Panc1 (cell line): Measurements from ENCODE around the gene POLR3K. TPM values are rescaled to one million over a fixed set of nuclear protein-coding genes. Genes with fewer than 3 reads are reported as not detected.

Experiments used
- ATAC-seq: fragments of 200-7000 bp; cut with Tn5 transposase; 2 replicates; pipeline ENCODE4 v1.9.1; 2020; ENCODE audit warnings: mild to moderate bottlenecking, moderate library complexity
- BruUV-seq: library from RNA; stranded (reverse); fragments of 400-500 nt; replicated peaks from 2 replicates; lab custom pipeline; 2021; lab: Mats Ljungman, UMichigan
- CTCF ChIA-PET: fragments of 300-600 bp; sonication (Branson Sonifier 250); formaldehyde crosslinking; loops from one replicate; lab custom pipeline; 2022; ENCODE audit warnings: antibody characterized with exemption; lab: Charles Lee
- POLR2A ChIA-PET: fragments of 300-600 bp; sonication (Branson Sonifier 250); formaldehyde crosslinking; loops from one replicate; lab custom pipeline; 2022; ENCODE audit warnings: antibody characterized with exemption; lab: Charles Lee
- DNase-seq: peaks from one replicate; pipeline ENCODE4 v3.0.0-alpha.2; 2010; ENCODE audit warnings: low read depth, low spot score
- H3K27ac ChIP-seq: 2 replicates; pipeline ENCODE4 v1.5.1; 2011; ENCODE audit warnings: mild to moderate bottlenecking, low read length, inconsistent platforms
- H3K27me3 ChIP-seq: fragments of 200-500 bp; sonication (Bioruptor generic); 2 replicates; pipeline ENCODE4 v1.6.0; 2014; ENCODE audit warnings: low read length, inconsistent platforms; ENCODE audit not compliant: control insufficient read depth, insufficient read depth
- H3K36me3 ChIP-seq: fragments of 200-500 bp; sonication (Bioruptor generic); 2 replicates; pipeline ENCODE4 v1.5.1; 2014; ENCODE audit warnings: inconsistent platforms, mild to moderate bottlenecking, low read length, moderate library complexity; ENCODE audit not compliant: control insufficient read depth, insufficient read depth
- H3K4me1 ChIP-seq: 2 replicates; pipeline ENCODE4 v1.5.1; 2011; ENCODE audit warnings: inconsistent platforms, mild to moderate bottlenecking, low read length, moderate library complexity; ENCODE audit not compliant: control insufficient read depth, insufficient read depth
- H3K4me3 ChIP-seq, 2 experiments: 2 replicates each; pipeline ENCODE4 v1.5.1; 2011 to 2012; ENCODE audit warnings: low read depth in 2 of 2, low read length in 2 of 2, mild to moderate bottlenecking in 2 of 2, inconsistent platforms in 1 of 2, moderate library complexity in 1 of 2
- H3K9me3 ChIP-seq: fragments of 200-500 bp; sonication (Bioruptor generic); 2 replicates; pipeline ENCODE4 v1.5.1; 2014; ENCODE audit warnings: low read depth, mild to moderate bottlenecking, inconsistent platforms, low read length, moderate library complexity; ENCODE audit not compliant: control insufficient read depth, insufficient read depth
- CTCF ChIP-seq: fragments of 450-650 bp; IDR thresholded peaks from 2 replicates; pipeline ENCODE4 v1.5.1; 2017; ENCODE audit warnings: mild to moderate bottlenecking
- POLR2AphosphoS5 ChIP-seq: IDR thresholded peaks from 2 replicates; pipeline ENCODE4 v1.6.1; 2012; ENCODE audit warnings: mild to moderate bottlenecking, low read depth, low read length, moderate library complexity
- REST ChIP-seq, 2 experiments: IDR thresholded peaks; 2 replicates each; pipeline ENCODE4 v1.6.1; 2011 to 2012; ENCODE audit warnings: low read depth in 2 of 2, control low read depth in 1 of 2, low read length in 1 of 2, mild to moderate bottlenecking in 1 of 2, moderate library complexity in 1 of 2; ENCODE audit not compliant: insufficient read depth in 1 of 2
- SIN3A ChIP-seq: IDR thresholded peaks from 2 replicates; pipeline ENCODE4 v1.6.1; 2012; ENCODE audit warnings: low read depth, mild to moderate bottlenecking, low read length, moderate library complexity, borderline replicate concordance; ENCODE audit not compliant: insufficient read depth
- TCF7L2 ChIP-seq: IDR thresholded peaks from 2 replicates; pipeline ENCODE4 v1.6.1; 2011; ENCODE audit warnings: mild to moderate bottlenecking, low read depth, low read length, inconsistent platforms
- in situ Hi-C: cut with HindIII; loops from 2 replicates; pipeline ENCODE4 v1.10.0; 2016; ENCODE audit warnings: low sequenced_read_pairs, low pct_unique_long_range_greater_than_20kb
- intact Hi-C: fragments of 100-400 bp; cut with micrococcal nuclease; formaldehyde crosslinking; loops from one replicate; pipeline ENCODE4 v1.10.0; 2022; ENCODE audit not compliant: unreplicated experiment
- total RNA-seq: library from RNA; stranded (reverse); gene quantifications from one replicate; pipeline ENCODE4 v1.2.1, GENCODE V29; 2021; ENCODE audit not compliant: unreplicated experiment

Gene POLR3K
- total RNA-seq, 1 experiment from 2014 or later, result 35.7 TPM

GRCh38 chr16:83781-84615 lies 30.6 kb upstream of the POLR3K start:
- POLR2A ChIA-PET, result no interaction called here
- CTCF ChIA-PET, result interaction anchor here (1.0 to 2.3 kb wide), 2 partner anchors 9 to 18 kb away, joined by 3 to 8 read pairs; no protein-coding TSS in a partner anchor
- H3K4me1 ChIP-seq, result peaks cover 25% of the 10 kb centered on the region
- DNase-seq, result no peak
- no peak overlapping the region for H3K4me3 ChIP-seq
- intact Hi-C loops (no loop called here), in situ Hi-C loops (no loop called here)
- ATAC-seq, result peak; percentile 51
- TF ChIP-seq SIN3A (no peak), REST (IDR thresholded peaks at IDR 0.05; ENCODE audit: insufficient read depth in 1 of 2, low read depth in 2 of 2, low read length in 1 of 2) (no peak), TCF7L2 (no peak), POLR2AphosphoS5 (no peak), CTCF (no peak)
- BruUV-seq, result TSS peak; percentile 72
- H3K9me3 ChIP-seq, result no peaks in the 10 kb centered on the region
- no peaks in the 10 kb centered on the region for H3K36me3 ChIP-seq
- H3K27ac ChIP-seq, result peak overlapping the region; percentile 74
- no peaks in the 10 kb centered on the region for H3K27me3 ChIP-seq

- BruUV-seq, result no TSS peak
- ChIA-PET POLR2A (interaction anchor here (0.6 kb wide), 1 partner anchor 74 kb away, joined by 3 read pairs; no protein-coding TSS in a partner anchor), CTCF (no interaction called here)
- in situ Hi-C loops, result no loop called here
- Histone ChIP-seq H3K36me3 (no peaks in the 10 kb centered on the region), H3K4me3 (no peak overlapping the region), H3K4me1 (peaks cover 30% of the 10 kb centered on the region), H3K27me3 (no peaks in the 10 kb centered on the region), H3K27ac (no peak overlapping the region), H3K9me3 (no peaks in the 10 kb centered on the region)
- intact Hi-C loops, result no loop called here
- TF ChIP-seq SIN3A, result no peak
- TF ChIP-seq REST (IDR thresholded peaks at IDR 0.05; ENCODE audit: insufficient read depth in 1 of 2, low read depth in 2 of 2, low read length in 1 of 2), result no peak
- no peak for TF ChIP-seq CTCF
- TF ChIP-seq TCF7L2, result no peak
- no peak for TF ChIP-seq POLR2AphosphoS5
- no peak for DNase-seq
- ATAC-seq, result no peak
Measured at GRCh38 chr16:83060-83603, 29.7 kb upstream of the POLR3K start.
